ENCODE results near the gene PDPK1.

PDPK1 gene

DNA sequence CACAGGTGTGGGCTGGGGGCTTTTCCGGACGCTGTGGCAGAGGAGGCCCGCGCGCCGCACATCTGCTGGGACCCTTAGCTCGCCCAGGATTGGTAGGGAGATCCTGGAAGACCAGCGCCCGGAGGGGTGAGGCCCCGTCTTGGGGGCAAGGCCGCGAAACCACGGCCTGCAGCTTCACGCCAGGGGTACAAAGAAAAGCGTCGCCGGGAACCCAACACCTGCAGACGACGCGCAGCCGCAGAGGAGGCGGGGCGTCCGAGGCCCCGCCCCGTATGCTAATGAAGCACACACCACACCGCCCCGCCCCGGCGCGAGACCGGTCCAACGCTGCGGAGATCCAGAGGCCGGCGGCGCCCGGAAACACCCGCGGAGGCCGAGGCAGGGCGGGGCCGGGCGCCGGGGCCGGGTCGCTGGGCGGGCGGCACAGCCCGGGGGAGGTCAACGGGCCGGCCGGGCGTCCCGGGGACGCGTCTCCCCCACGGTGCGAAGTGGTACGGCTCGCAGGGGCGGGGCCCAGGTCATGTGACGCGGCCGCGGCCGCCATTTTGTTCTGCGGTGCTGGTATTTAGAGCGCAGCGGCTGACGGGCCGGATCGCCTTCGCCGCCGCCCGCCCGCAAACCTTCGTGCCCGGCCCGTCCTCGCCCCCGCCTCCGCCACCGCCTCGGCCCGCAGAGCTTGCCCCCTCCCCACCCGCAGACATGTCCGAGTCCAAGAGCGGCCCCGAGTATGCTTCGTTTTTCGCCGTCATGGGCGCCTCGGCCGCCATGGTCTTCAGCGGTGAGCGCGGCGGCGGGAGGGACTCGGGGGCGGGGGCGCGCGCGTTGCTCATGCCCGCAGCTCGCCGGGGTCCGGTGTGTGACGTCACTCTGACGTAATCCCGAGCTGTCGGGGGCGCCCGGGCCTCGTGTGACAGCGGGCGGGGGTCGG is 24.2 kb upstream of the PDPK1 start, which contains the start of gene ATP6V0C:
Gene ATP6V0C (plus strand): TSS at position 548 of the 928 bp plus-strand sequence. CDS start 152 bp downstream, at position 700.
- Mint-ChIP-seq H3K36me3 (peaks cover 7% of the 10 kb centered on the region), H3K9me3 (no peaks in the 10 kb centered on the region), H3K4me1 (peaks cover 51% of the 10 kb centered on the region), H3K4me3 (peak within 1 kb of the TSS; percentile 94), H3K27ac (peak within 1 kb of the TSS; percentile 94), H3K27me3 (no peaks in the 10 kb centered on the region)
- ATAC-seq (ENCODE audit: low read depth) (peak; percentile 77), DNase-seq (ENCODE audit: low spot score in 2 of 2) (peak; percentile 92 to 94)

DNA sequence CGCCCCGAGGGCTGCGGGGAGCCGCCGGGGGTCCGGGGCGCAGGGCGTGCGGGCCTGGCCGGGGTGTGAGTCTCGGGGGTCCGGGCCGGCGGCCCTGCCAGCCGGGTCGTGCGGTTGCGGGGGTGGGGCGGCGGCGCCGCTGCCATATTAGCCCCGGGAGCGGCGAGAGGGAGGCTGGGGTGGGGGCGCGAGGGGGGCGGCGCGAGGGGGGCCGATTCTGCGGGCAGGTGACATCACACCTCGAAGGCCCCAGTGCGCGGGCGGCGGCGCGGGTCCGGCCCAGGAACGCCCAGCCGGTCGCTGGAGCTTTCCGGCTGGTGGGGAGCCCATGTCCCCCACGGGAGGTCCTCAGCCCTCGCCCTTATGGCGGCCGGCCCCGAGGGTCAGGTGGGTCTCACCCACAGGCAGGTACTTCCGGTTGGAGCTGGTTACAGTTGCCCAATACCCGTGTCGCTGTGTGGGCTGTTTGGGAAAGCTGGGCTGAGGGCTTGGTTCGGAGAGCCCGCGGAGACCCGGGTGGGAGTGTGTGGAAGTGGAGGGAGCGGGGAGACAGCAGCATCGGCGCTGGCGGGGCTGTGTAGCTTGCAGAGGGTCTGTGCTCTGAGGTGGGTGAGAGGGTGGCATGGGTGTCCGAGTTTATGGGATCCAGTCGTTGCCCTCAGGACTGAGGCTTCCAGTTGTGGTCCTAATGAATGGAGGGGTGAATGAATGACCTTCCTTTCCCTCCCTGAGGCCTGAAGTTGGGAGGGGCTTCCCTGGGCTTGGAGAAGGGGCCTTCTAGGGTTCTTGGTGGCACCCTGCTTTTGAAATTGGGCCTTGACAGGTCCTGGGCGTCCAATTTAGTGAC is 23.3 kb upstream of the PDPK1 start:
- Mint-ChIP-seq H3K36me3 (peaks cover 10% of the 10 kb centered on the region), H3K4me1 (peaks cover 54% of the 10 kb centered on the region), H3K4me3 (peak overlapping the region; percentile 94), H3K27ac (peak overlapping the region; percentile 94), H3K9me3 (no peaks in the 10 kb centered on the region), H3K27me3 (no peaks in the 10 kb centered on the region)
- DNase-seq (ENCODE audit: low spot score in 2 of 2), result no peak
- ATAC-seq (ENCODE audit: low read depth), result peak; percentile 1

DNA sequence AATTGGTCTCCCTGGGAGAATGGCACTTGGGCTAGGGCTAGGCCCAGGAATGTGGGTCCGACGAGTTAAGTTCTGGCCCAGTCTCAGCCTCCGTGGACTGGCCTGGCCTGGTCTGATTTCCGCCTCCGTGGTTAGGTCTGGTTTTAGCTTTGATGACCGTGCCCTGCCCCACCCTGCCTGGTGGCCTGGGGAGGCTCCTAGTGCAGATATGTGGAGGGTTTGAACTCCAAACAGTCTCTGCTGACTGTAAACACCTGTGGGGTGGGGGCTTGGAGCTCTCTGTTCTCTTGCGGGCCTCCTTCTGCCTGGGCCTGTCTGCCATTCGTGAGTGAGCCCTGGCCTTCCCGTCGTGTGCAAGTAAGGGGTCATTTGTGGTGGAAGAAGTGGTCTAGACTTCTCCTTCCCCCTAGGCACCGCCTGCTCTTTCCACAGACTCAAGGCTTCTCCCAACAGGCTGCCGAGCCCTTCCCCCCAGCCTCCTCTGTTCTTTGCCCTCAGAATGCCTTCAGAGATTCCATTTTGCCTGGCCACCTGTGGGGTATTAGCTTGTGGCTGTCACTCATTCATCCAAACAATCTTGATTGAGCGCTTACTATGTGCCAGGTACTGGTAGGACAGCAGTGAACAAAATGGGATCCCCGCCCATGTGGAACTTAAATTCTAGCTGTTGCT is 22.5 kb upstream of the PDPK1 start:
- ATAC-seq (ENCODE audit: low read depth) (no peak), DNase-seq (ENCODE audit: low spot score in 2 of 2) (no peak)
- Mint-ChIP-seq H3K9me3 (no peaks in the 10 kb centered on the region), H3K27me3 (no peaks in the 10 kb centered on the region), H3K27ac (peak overlapping the region; percentile 94), H3K4me3 (peak overlapping the region; percentile 92), H3K4me1 (peaks cover 51% of the 10 kb centered on the region), H3K36me3 (peaks cover 13% of the 10 kb centered on the region)

DNA sequence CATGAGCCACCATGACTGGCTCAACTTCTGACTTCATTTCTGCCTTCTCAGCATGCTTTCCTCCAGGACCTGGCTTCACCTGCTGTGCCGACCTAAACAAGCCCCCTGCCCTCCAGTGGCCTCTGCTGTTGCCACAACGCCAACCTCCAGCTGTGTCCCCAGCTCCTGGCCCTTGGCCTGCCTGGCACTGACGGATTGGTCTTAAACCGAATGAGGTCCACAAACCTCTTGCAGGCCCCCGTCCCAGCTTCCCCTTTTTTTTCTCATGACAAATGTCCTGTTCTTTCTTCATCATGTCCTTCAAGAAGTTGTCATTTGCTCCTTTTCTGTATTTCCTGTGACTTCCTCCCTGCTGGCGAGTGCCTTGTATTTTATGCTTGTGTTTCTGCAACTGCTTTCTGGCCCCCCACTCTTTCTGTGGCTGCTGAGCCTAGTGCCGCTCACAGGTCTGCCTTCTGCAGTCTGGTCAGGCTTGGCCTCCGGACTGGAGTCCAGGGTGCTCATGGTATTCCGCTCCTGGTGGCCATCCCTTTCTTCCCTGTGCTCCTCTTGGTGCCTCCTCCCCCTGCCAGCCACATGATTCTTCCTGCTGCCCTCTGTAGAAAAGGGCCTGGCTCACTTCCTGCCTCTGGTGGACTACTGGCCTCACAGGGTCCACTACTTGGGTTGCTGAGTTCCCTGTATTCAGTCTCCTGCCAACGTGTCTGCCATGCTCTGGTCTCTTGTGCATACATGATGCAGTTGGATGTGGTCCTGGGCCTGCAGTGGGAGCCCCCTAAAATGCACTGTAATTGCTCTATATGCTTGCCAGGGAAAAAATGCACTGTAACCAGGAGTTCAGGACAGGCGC is 21.2 kb upstream of the PDPK1 start:
- H3K9me3 Mint-ChIP-seq, result no peaks in the 10 kb centered on the region
- H3K27me3 Mint-ChIP-seq, result no peaks in the 10 kb centered on the region
- ATAC-seq (ENCODE audit: low read depth), result no peak
- peak overlapping the region; percentile 92 for H3K4me3 Mint-ChIP-seq
- peaks cover 13% of the 10 kb centered on the region for H3K36me3 Mint-ChIP-seq
- peaks cover 51% of the 10 kb centered on the region for H3K4me1 Mint-ChIP-seq
- DNase-seq (ENCODE audit: low spot score in 2 of 2), result no peak
- H3K27ac Mint-ChIP-seq, result peak overlapping the region; percentile 94

DNA sequence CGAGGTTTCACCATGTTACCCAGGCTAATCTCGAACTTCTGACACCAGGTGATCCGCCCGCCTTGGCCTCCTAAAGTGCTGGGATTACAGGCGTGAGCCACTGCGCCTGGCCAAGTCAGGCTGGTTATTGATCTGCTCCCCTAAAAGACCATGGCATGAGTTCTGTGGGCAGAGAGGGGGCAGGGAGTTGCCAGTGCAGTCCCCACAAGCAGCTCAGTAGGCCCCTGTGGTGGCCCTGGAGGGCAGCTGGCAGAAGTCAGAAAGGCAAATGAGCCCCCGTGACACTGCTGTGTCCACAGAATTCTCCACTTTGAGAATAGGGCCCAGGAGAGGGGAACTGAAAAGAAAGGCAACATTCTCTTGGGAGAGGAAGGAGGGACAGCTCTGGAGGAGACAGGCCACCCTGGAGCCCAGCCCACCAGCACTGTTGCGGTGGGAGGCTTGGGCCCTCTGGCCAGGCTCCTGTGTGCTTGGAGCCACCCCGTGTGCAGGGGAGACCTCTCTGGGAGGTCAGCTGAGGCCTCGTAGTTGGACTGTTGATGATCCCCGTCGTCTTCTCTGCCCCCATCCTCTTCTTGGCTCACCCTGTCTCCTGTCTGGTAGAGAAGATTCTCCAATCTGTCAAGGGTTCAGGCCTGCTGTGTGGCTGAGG is 19.7 kb upstream of the PDPK1 start:
- H3K36me3 Mint-ChIP-seq, result peaks cover 13% of the 10 kb centered on the region
- no peak overlapping the region for H3K4me3 Mint-ChIP-seq
- no peaks in the 10 kb centered on the region for H3K27me3 Mint-ChIP-seq
- H3K27ac Mint-ChIP-seq, result peak overlapping the region; percentile 94
- H3K9me3 Mint-ChIP-seq, result no peaks in the 10 kb centered on the region
- no peak for DNase-seq (ENCODE audit: low spot score in 2 of 2)
- ATAC-seq (ENCODE audit: low read depth), result no peak
- H3K4me1 Mint-ChIP-seq, result peaks cover 39% of the 10 kb centered on the region

DNA sequence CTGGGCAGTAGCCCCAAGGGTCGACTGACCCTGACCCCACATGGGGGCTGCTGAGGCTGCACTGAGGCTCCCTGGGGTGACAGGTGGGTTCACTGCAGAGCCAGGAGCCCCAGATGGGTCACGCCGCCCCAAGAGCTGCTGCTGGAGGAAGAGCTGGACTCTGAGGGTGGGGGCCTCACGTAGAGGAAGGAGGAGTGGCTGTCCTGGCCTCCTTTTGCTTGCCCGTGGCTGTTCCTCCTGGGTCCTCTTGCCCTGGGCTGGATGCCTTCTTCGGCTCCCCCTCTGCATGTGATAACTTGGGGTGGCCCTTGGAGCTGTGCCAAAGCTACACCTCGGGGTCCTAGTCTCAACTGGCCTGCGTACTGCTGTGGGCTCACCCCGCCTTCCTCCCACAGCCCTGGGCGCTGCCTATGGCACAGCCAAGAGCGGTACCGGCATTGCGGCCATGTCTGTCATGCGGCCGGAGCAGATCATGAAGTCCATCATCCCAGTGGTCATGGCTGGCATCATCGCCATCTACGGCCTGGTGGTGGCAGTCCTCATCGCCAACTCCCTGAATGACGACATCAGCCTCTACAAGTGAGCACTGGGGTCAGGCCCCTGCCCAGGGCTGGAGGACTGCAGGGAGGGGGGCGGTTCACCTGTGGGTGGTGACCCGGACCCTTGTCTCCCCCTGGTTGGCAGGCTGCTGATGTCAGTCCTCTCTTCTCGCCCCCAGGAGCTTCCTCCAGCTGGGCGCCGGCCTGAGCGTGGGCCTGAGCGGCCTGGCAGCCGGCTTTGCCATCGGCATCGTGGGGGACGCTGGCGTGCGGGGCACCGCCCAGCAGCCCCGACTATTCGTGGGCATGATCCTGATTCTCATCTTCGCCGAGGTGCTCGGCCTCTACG is 18.8 kb upstream of the PDPK1 start:
- Mint-ChIP-seq H3K36me3 (peaks cover 16% of the 10 kb centered on the region), H3K4me3 (peak overlapping the region; percentile 79), H3K27me3 (no peaks in the 10 kb centered on the region), H3K4me1 (peaks cover 42% of the 10 kb centered on the region), H3K27ac (peak overlapping the region; percentile 94), H3K9me3 (no peaks in the 10 kb centered on the region)
- ATAC-seq (ENCODE audit: low read depth) (no peak), DNase-seq (ENCODE audit: low spot score in 2 of 2) (no peak)

DNA sequence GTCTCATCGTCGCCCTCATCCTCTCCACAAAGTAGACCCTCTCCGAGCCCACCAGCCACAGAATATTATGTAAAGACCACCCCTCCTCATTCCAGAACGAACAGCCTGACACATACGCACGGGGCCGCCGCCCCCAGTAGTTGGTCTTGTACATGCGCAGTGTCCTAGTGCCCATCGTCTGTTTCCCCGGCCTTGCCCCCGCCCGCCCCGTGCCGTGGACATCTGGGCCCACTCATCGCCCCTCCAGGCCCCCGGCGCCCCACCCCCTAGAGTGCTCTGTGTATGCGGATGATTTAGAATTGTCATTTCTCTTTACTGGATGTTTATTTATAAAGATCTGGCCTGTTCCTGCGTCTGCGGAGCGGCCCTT is 18.1 kb upstream of the PDPK1 start:
- Mint-ChIP-seq H3K27ac (peak overlapping the region; percentile 94), H3K4me1 (peaks cover 42% of the 10 kb centered on the region), H3K9me3 (no peaks in the 10 kb centered on the region), H3K27me3 (no peaks in the 10 kb centered on the region), H3K4me3 (peak overlapping the region; percentile 79), H3K36me3 (peaks cover 20% of the 10 kb centered on the region)
- ATAC-seq (ENCODE audit: low read depth) (no peak), DNase-seq (ENCODE audit: low spot score in 2 of 2) (no peak)

DNA sequence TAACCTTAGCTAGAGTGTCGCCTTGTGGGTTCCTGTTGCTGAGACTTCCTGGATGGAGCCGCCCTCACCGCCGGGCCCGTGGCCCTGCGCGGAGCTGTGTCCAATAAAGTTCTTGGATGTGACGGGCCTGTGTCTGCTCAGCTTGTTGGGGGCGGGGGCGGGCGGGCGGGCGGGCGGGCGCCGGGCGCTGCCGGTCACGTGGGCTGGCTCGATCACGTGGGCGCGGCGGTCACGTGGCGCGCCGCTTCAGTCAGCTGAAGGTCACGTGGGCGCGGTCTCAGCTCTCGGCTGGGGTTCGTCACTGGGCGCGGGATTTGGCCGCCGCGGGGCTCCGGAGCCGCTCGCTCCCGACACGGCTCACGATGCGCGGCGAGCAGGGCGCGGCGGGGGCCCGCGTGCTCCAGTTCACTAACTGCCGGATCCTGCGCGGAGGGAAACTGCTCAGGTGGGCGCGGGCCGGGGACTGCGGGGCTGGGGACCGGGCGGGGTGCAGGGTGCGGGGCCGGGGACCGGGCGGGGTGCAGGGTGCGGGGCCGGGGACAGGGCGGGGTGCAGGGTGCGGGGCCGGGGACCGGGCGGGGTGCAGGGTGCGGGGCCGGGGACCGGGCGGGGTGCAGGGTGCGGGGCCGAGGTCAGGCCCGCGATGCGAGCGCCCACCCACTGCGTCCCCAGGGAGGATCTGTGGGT is 17.6 kb upstream of the PDPK1 start, which contains the start of gene AMDHD2:
Gene AMDHD2 (plus strand): TSS at position 275 of the 687 bp plus-strand sequence. CDS start 88 bp downstream, at position 363.
- Mint-ChIP-seq H3K36me3 (peaks cover 20% of the 10 kb centered on the region), H3K27ac (peak within 1 kb of the TSS; percentile 94), H3K4me3 (peak within 1 kb of the TSS; percentile 89), H3K4me1 (peaks cover 40% of the 10 kb centered on the region), H3K9me3 (no peaks in the 10 kb centered on the region), H3K27me3 (no peaks in the 10 kb centered on the region)
- ATAC-seq (ENCODE audit: low read depth) (peak; percentile 57), DNase-seq (ENCODE audit: low spot score in 2 of 2) (peak; percentile 87)

DNA sequence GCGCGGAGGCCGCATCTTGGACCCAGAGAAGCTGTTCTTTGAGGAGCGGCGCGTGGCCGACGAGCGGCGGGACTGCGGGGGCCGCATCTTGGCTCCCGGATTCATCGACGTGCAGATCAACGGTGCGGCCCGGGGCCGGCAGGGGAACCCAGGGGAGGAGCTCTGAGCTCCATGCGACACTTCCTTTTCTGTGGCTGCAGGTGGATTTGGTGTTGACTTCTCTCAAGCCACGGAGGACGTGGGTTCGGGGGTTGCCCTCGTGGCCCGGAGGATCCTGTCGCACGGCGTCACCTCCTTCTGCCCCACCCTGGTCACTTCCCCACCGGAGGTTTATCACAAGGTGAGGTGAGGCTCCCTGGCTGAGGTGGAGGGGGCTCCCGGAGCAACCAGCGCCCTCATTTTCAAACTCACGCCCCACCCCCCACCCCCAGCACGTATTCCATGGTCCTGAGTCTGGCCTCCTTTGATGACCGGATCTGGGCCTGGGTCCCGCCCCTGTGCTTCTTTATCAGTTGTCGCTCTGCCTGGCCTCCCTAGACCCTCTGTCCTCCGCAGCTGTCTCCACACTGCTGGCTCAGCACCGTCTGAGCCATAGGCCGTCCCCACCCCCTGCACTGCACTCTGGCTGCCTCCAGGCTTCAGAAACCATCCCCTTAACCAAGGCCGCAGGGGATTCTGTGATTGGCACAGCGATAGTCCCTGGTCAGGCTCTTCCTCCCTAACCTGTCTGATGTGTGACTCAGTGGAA is 16.9 kb upstream of the PDPK1 start:
- no peaks in the 10 kb centered on the region for H3K9me3 Mint-ChIP-seq
- peak overlapping the region; percentile 94 for H3K27ac Mint-ChIP-seq
- H3K4me3 Mint-ChIP-seq, result peak overlapping the region; percentile 89
- peaks cover 33% of the 10 kb centered on the region for H3K4me1 Mint-ChIP-seq
- peaks cover 21% of the 10 kb centered on the region for H3K36me3 Mint-ChIP-seq
- no peaks in the 10 kb centered on the region for H3K27me3 Mint-ChIP-seq
- ATAC-seq (ENCODE audit: low read depth) (peak; percentile 81), DNase-seq (ENCODE audit: low spot score in 2 of 2) (peak; percentile 79 to 88)

DNA sequence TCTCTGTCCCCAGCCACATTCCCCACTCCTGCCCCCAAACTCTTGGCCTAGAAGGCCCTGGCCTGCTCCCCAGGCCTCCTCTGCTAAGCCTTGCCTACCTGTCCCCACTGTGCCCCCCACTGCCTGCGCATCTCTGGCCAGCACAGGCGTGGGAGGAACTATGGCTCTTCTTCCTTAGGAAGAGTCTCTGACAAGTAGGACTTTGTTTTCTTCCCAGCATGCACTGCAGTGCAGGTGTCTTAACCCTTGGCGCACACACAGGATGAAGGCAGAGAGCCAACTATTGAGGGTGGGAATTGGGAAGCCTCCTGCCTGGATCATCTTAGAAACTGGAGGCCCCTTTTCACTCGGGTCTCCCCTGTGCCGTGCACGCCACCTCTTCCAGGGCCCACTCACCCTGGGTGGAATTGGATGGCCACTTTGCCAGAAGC is 14.0 kb upstream of the PDPK1 start:
- peak overlapping the region; percentile 54 for H3K27ac Mint-ChIP-seq
- peaks cover 19% of the 10 kb centered on the region for H3K4me1 Mint-ChIP-seq
- H3K4me3 Mint-ChIP-seq, result no peak overlapping the region
- DNase-seq (ENCODE audit: low spot score in 2 of 2) (no peak), ATAC-seq (ENCODE audit: low read depth) (no peak)
- peaks cover 21% of the 10 kb centered on the region for H3K36me3 Mint-ChIP-seq
- no peaks in the 10 kb centered on the region for H3K27me3 Mint-ChIP-seq
- no peaks in the 10 kb centered on the region for H3K9me3 Mint-ChIP-seq

DNA sequence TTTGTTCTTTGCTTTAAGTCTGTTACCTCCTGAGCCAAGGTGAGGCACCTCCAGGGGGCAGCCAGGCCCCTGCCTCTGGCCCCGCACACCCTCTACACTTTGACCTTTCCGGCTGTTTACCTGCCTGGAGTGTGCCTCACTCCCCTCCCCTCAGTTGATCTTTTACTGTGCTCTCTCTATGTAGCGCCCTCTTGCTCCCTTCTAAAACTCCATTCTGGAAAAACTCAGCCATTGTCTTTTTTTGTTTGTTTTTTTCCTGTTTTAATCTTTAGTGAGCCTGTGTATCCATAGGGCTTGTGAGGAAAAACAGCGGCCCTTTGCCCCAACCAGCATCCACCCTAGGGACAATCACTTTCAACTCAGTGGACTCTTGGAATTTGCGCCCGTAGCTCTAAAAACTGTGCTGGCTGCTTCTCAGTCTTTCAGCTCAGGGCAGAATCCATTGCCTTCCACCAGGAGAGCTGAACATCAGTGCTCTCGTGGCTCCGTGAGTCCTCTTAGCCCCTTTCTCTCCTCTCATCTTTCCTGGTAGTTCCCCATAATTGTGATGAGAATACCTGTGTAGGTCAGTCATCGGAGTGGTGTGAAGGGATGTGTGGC is 13.4 kb upstream of the PDPK1 start:
- no peak for DNase-seq (ENCODE audit: low spot score in 2 of 2)
- no peaks in the 10 kb centered on the region for H3K9me3 Mint-ChIP-seq
- ATAC-seq (ENCODE audit: low read depth), result no peak
- no peaks in the 10 kb centered on the region for H3K27me3 Mint-ChIP-seq
- no peak overlapping the region for H3K4me3 Mint-ChIP-seq
- H3K36me3 Mint-ChIP-seq, result peaks cover 19% of the 10 kb centered on the region
- H3K27ac Mint-ChIP-seq, result peak overlapping the region; percentile 54
- peaks cover 16% of the 10 kb centered on the region for H3K4me1 Mint-ChIP-seq

Measured in memory B cell (primary cell).